GM15510 (cell line): ENCODE data around the gene ZC3H13.

ENCODE experiments used
- POLR2A ChIP-seq: IDR thresholded peaks from 3 replicates; pipeline ENCODE4 v1.6.1; 2011; ENCODE audit warnings: borderline replicate concordance; ENCODE audit not compliant: insufficient read length; ENCODE audit errors: extremely low read depth

ZC3H13 gene

DNA sequence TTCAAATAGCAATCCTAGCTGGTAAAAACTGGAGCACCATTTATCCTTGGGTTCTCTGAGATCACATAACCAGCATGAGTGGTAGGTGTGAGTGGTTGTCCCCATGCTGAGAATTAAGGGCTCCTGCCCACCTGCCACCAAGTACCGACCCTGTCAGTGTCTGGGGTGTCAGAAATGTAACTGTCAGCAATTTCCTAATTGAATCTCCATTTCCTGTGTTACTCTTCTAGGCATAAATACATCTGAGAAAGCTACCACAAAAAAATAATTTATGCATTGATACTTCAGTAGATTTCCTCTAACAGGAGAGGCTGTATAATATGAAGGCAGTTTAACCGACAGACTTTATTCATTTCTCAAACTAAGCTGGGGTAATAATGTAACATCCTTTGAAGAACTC lies 27.2 kb upstream of the ZC3H13 start:
- no peak for TF ChIP-seq POLR2A

GRCh38 chr13:46077265-46077664 lies 24.7 kb upstream of the ZC3H13 start:
- TF ChIP-seq POLR2A, result no peak

GRCh38 chr13:46076827-46077226 lies 24.3 kb upstream of the ZC3H13 start:
- no peak for TF ChIP-seq POLR2A

GRCh38 chr13:46075811-46076210 lies 23.3 kb upstream of the ZC3H13 start:
- no peak for TF ChIP-seq POLR2A

- no peak for TF ChIP-seq POLR2A
These were observed 19.2 kb upstream of the ZC3H13 start for GRCh38 chr13:46071590-46072249.

GRCh38 chr13:46063292-46063691 lies 10.7 kb upstream of the ZC3H13 start:
- TF ChIP-seq POLR2A, result no peak

- TF ChIP-seq POLR2A, result no peak
These were observed 9.6 kb upstream of the ZC3H13 start for GRCh38 chr13:46062185-46062584.

GRCh38 chr13:46059405-46059804 lies 6.9 kb upstream of the ZC3H13 start:
- TF ChIP-seq POLR2A, result no peak

DNA sequence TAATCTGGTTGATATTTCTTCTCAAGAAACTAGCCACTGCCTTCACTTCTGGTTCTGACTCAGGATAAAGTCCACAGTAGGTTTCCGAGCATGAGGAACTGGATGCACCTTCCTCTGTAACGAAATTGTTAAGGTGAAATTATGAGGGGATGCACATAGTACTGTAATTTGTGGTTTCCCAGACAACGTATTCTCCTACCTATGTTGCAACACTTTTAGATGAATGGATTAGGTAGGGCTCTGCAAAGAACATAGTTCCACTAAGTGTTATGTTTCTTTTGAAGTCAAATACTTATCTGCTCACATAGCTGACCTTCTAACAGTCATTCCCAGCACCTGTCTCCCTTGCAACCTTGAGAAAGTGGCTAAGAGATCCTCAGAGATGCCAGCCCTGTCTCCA lies 5.7 kb upstream of the ZC3H13 start:
- no peak for TF ChIP-seq POLR2A

GRCh38 chr13:46057256-46058015 lies 4.9 kb upstream of the ZC3H13 start:
- no peak for TF ChIP-seq POLR2A

GRCh38 chr13:46053162-46054012 lies 841 bp upstream of the ZC3H13 start:
- TF ChIP-seq POLR2A, result no peak

GRCh38 chr13:46051968-46052318 lies 603 bp downstream of the ZC3H13 start:
- no peak for TF ChIP-seq POLR2A

DNA sequence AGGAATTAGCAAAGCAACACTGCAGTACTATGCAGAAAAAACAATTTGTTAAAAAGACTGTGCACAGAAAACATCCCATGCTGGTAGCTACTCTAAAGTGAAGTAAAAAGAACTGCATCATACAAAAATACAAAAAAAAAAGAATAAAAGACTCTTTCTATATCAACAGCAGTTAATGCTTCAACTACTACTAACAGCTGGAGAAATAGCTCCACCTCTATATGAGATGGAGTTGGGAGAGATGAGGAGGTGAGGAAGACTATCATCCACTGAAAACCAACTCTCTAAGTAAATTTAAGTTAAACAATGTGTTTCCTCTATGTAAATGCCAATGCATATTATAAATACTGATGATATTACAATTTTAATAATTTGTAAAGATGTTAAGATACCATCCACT lies 1.8 kb downstream of the ZC3H13 start:
- no peak for TF ChIP-seq POLR2A

DNA sequence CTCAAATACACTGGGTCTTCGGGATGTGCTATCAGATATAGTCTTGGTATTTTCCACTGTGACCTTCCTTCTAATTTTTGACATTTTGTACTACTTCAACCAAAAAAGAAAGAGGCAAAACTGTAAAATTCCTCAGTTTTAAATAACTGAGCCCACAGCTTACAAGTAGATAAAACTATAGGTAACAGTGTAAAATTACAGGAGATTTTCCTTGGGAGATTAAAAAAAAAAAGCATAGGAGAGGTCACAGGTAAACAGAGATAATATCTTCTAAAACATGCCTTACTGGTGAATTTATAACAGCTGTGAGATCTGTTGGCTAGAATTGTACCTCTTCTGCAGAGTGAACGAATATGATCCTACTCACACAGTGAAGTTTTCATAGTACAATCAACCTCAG lies 7.1 kb downstream of the ZC3H13 start:
- no peak for TF ChIP-seq POLR2A

DNA sequence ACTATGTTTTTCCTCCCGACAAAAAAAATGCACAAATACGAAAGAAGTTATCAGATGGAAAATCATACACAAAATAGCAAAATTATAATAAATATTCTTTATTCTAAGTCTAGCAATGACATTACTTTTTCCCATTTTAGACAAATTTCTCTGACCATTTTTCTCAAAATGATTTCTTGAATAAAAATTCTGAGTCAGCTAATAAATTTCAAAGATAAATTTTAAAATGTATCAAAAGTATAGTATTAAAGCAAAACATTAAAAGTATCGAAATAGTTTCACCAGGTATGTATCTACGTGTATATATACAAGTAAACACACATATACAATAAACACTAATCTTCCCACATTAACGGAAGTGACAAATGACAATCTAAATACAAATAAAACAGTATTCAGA lies 8.9 kb downstream of the ZC3H13 start:
- TF ChIP-seq POLR2A, result no peak
